Transverse colon (tissue), 4 donors: Measurements from ENCODE around the gene KCNN3.

Source experiments
- POLR2A ChIP-seq: fragments of 450-650 bp; IDR thresholded peaks from one replicate; pipeline ENCODE4 v1.6.1; 2016; ENCODE audit warnings: antibody characterized with exemption, mild to moderate bottlenecking, moderate library complexity
- POLR2AphosphoS5 ChIP-seq, 3 donors: sonication (generic); formaldehyde crosslinking; IDR thresholded peaks; one replicate each; pipeline ENCODE4 v1.6.1; 2016; ENCODE audit warnings: antibody characterized with exemption in 3 of 3
- TF ChIP-seq, protein P1 (sequence below), 5 experiments: fragments of 200-600 bp in 3 of 5; fragments of 450-650 bp in 2 of 5; sonication (generic) in 3 of 5; IDR thresholded peaks; 1 replicate in 2 of 5; 2 replicates in 3 of 5; pipeline ENCODE4 v1.5.1; 2016 to 2017; ENCODE audit warnings: antibody characterized with exemption in 5 of 5, inconsistent platforms in 3 of 5, mild to moderate bottlenecking in 2 of 5, moderate library complexity in 1 of 5

DNA sequence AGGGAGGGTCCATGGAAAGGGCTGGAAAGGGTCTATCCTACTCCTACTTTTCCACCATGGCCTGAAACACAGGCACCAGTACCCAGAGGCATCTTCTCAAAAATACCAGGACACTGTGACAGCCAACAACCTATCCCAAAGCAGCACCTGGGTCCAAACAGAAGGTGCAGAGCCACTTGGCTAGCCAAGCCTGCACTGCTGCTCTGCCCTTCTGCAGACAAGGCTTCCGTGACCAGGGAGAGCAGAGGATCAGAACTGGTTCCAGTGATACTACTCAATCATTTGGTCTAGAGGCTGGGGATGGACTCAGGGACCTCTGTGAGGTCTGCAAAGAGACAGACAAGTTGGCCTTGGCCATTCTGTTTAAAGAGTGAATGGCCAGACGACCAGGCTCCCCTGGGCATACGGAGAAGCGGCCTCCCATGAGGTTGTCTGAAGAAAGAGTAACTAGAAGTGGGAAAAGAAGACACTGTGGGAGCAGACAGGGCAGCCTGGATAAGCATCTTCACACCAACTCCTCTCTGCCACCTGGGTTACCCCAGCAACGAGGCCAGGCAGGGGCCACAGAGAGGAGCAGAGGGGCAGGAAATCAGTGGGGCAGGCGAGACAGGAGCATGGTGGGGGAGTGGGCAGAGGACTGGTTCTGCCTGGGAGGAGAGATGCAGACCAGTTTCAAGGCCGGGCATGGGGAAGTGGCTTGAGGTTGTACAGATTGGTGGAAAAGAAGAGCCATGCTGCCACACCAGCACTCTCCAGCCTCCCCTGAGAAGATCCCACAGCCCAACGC lies 5.7 kb downstream of the KCNN3 start:
- TF ChIP-seq, protein P1, sequence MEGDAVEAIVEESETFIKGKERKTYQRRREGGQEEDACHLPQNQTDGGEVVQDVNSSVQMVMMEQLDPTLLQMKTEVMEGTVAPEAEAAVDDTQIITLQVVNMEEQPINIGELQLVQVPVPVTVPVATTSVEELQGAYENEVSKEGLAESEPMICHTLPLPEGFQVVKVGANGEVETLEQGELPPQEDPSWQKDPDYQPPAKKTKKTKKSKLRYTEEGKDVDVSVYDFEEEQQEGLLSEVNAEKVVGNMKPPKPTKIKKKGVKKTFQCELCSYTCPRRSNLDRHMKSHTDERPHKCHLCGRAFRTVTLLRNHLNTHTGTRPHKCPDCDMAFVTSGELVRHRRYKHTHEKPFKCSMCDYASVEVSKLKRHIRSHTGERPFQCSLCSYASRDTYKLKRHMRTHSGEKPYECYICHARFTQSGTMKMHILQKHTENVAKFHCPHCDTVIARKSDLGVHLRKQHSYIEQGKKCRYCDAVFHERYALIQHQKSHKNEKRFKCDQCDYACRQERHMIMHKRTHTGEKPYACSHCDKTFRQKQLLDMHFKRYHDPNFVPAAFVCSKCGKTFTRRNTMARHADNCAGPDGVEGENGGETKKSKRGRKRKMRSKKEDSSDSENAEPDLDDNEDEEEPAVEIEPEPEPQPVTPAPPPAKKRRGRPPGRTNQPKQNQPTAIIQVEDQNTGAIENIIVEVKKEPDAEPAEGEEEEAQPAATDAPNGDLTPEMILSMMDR (IDR thresholded peaks at IDR 0.05), result no peak
- TF ChIP-seq POLR2A (no peak), POLR2AphosphoS5 (IDR thresholded peaks at IDR 0.05) (no peak)
